GM12891 (cell line): ENCODE results near the gene FMNL3.

Source experiments
- PAX5 ChIP-seq: IDR thresholded peaks from 2 replicates; pipeline ENCODE4 v1.6.1; 2011; ENCODE audit warnings: low read length, moderate library complexity, mild to moderate bottlenecking; ENCODE audit not compliant: insufficient read depth, severe bottlenecking
- POLR2A ChIP-seq: IDR thresholded peaks from 2 replicates; pipeline ENCODE4 v1.6.1; 2011; ENCODE audit warnings: low read depth, low read length, control low read depth
- POLR2AphosphoS5 ChIP-seq: IDR thresholded peaks from 2 replicates; pipeline ENCODE4 v1.6.1; 2011; ENCODE audit warnings: low read depth, low read length, control low read depth
- POU2F2 ChIP-seq: IDR thresholded peaks from 2 replicates; pipeline ENCODE4 v1.6.1; 2011; ENCODE audit warnings: low read depth, mild to moderate bottlenecking, control low read depth, low read length, moderate library complexity
- SPI1 ChIP-seq: IDR thresholded peaks from 2 replicates; pipeline ENCODE4 v1.6.1; 2011; ENCODE audit warnings: low read depth, low read length, control low read depth
- TAF1 ChIP-seq: IDR thresholded peaks from 2 replicates; pipeline ENCODE4 v1.6.1; 2011; ENCODE audit warnings: low read depth, low read length, control low read depth

GRCh38 chr12:49703647-49704137 is 3.5 kb downstream of the FMNL3 start:
- TF ChIP-seq POLR2AphosphoS5 (no peak), POLR2A (no peak), TAF1 (peak; percentile 49; the same call in 1 of the 2 replicates), POU2F2 (no peak), PAX5 (no peak), SPI1 (peak; percentile 45)
